Measurements from ENCODE around the gene SEC24D.

Gene SEC24D

GRCh38 chr4:118848901-118849300, 13.0 kb upstream of the SEC24D start:
- Histone ChIP-seq H3K27me3 (replicated peaks) (no peaks in the 10 kb centered on the region), H3K36me3 (replicated peaks) (no peaks in the 10 kb centered on the region), H3K4me3 (ENCODE audit: low read depth, low read length) (no peak overlapping the region), H3K27ac (no peak overlapping the region)
- TF ChIP-seq, protein P1, sequence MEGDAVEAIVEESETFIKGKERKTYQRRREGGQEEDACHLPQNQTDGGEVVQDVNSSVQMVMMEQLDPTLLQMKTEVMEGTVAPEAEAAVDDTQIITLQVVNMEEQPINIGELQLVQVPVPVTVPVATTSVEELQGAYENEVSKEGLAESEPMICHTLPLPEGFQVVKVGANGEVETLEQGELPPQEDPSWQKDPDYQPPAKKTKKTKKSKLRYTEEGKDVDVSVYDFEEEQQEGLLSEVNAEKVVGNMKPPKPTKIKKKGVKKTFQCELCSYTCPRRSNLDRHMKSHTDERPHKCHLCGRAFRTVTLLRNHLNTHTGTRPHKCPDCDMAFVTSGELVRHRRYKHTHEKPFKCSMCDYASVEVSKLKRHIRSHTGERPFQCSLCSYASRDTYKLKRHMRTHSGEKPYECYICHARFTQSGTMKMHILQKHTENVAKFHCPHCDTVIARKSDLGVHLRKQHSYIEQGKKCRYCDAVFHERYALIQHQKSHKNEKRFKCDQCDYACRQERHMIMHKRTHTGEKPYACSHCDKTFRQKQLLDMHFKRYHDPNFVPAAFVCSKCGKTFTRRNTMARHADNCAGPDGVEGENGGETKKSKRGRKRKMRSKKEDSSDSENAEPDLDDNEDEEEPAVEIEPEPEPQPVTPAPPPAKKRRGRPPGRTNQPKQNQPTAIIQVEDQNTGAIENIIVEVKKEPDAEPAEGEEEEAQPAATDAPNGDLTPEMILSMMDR (IDR thresholded peaks at IDR 0.05; ENCODE audit: low read depth, low read length, missing control alignments) = no peak
- in situ Hi-C loops (cut with HindIII; ENCODE audit: low pct_ligation_motif_present, low sequenced_read_pairs) = no loop called here
- no peak for DNase-seq

- DNase-seq = no peak
- in situ Hi-C loops (cut with HindIII; ENCODE audit: low pct_ligation_motif_present, low sequenced_read_pairs) = no loop called here
- H3K4me3 ChIP-seq (ENCODE audit: low read depth, low read length) = no peak overlapping the region
- no peaks in the 10 kb centered on the region for H3K36me3 ChIP-seq (replicated peaks)
- TF ChIP-seq, protein P1 (IDR thresholded peaks at IDR 0.05; ENCODE audit: low read depth, low read length, missing control alignments) = no peak
- no peaks in the 10 kb centered on the region for H3K27me3 ChIP-seq (replicated peaks)
- H3K27ac ChIP-seq = no peak overlapping the region
Measured at GRCh38 chr4:118848242-118848641, 12.3 kb upstream of the SEC24D start.

GRCh38 chr4:118846979-118847378, 11.1 kb upstream of the SEC24D start:
- in situ Hi-C loops (cut with HindIII; ENCODE audit: low pct_ligation_motif_present, low sequenced_read_pairs) = no loop called here

DNA sequence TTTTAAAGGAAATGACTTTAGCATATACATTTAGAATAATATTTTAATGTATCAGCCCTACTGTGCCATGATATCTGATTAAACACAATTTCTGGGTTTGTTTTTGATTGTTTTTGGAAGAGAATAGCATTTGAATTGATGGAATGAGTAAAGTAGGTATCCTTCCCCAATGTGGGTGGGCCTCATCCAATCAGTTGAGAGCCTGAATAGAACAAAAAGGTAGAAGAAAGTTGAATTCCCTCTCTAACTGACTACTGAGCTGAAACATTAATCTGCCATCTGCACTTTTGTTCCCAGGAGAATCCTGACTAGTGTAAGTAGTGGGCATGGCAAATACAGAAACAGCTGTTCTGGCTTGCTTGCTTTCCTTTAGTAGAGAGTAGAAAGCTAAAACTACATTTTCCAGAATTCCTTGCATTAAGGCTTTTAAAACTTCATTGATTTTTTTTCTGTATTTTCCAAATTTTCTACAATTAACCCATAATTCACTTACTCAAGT, 9.7 kb upstream of the SEC24D start:
- in situ Hi-C loops (cut with HindIII; ENCODE audit: low pct_ligation_motif_present, low sequenced_read_pairs) = no loop called here

More at GRCh38 chr4:118846979-118847378, 11.1 kb upstream of the SEC24D start:
- Histone ChIP-seq H3K27me3 (replicated peaks) (no peaks in the 10 kb centered on the region), H3K36me3 (replicated peaks) (no peaks in the 10 kb centered on the region), H3K27ac (no peak overlapping the region), H3K4me3 (ENCODE audit: low read depth, low read length) (no peak overlapping the region)
- DNase-seq = no peak
- TF ChIP-seq, protein P1 (IDR thresholded peaks at IDR 0.05; ENCODE audit: low read depth, low read length, missing control alignments) = no peak

DNA sequence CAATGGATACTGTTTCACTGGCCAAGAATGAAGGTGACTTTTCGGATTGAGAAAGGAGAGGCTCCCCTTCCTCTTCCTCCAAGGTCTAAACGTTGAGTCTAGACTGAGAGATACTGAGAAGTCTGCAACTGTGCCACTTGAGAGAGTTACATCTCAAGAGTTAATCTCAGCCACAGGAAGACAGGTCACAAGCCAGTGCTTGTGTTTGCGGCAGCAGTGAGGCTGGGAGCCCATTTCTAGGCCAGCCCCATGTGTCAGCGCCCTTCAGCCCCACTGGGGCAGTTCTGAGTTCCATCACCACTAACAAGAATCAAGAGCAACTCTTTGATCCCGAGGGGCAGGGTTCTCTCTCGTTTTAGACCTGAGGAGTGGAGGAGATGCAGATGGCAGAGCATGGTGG, 7.3 kb upstream of the SEC24D start:
- DNase-seq = no peak
- in situ Hi-C loops (cut with HindIII; ENCODE audit: low pct_ligation_motif_present, low sequenced_read_pairs) = no loop called here
- TF ChIP-seq, protein P1 (IDR thresholded peaks at IDR 0.05; ENCODE audit: low read depth, low read length, missing control alignments) = no peak
- no peaks in the 10 kb centered on the region for H3K36me3 ChIP-seq (replicated peaks)
- no peak overlapping the region for H3K4me3 ChIP-seq (ENCODE audit: low read depth, low read length)
- no peaks in the 10 kb centered on the region for H3K27me3 ChIP-seq (replicated peaks)
- H3K27ac ChIP-seq = no peak overlapping the region

More for the DNA sequence above, 9.7 kb upstream of the SEC24D start:
- TF ChIP-seq, protein P1 (IDR thresholded peaks at IDR 0.05; ENCODE audit: low read depth, low read length, missing control alignments) = no peak
- H3K27me3 ChIP-seq (replicated peaks) = no peaks in the 10 kb centered on the region
- DNase-seq = no peak
- no peaks in the 10 kb centered on the region for H3K36me3 ChIP-seq (replicated peaks)
- H3K4me3 ChIP-seq (ENCODE audit: low read depth, low read length) = no peak overlapping the region
- no peak overlapping the region for H3K27ac ChIP-seq

DNA sequence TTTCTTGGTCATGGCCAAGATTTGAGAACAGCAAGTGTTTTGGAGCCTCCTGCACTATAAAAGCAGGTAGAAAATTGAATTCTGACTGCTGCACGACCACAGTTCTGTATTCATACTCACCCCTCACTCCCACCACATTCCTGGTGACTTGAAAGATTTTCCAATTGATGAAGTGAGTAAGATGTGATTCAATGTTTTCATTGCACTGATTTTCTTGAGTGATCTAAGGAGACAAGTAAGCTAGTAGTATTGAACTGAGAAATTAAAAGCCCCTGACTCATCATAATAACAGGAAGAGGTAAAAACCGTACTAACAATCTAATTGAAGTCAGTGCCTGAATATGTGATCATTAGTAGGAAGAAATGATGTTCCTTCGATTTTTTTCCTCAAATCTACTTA, 6.1 kb upstream of the SEC24D start:
- TF ChIP-seq, protein P1 (IDR thresholded peaks at IDR 0.05; ENCODE audit: low read depth, low read length, missing control alignments) = no peak
- in situ Hi-C loops (cut with HindIII; ENCODE audit: low pct_ligation_motif_present, low sequenced_read_pairs) = no loop called here
- Histone ChIP-seq H3K27ac (no peak overlapping the region), H3K36me3 (replicated peaks) (no peaks in the 10 kb centered on the region), H3K27me3 (replicated peaks) (no peaks in the 10 kb centered on the region), H3K4me3 (ENCODE audit: low read depth, low read length) (no peak overlapping the region)
- DNase-seq = peak; percentile 27

Data from brain microvascular endothelial cell (primary cell).